Activated CD8-positive, alpha-beta T cell treated with anti-CD3 and anti-CD28 coated beads for 36 hours (primary cell): ENCODE measurements around the gene ANKRD33. TPM values are rescaled to one million over a fixed set of nuclear protein-coding genes. Genes with fewer than 3 reads are reported as not detected.

Source experiments
- ATAC-seq: fragments of 200-7000 bp; cut with Tn5 transposase; one replicate; pipeline ENCODE4 v1.10.0; 2021; ENCODE audit warnings: mild to moderate bottlenecking, moderate library complexity
- CTCF ChIA-PET: fragments of 350-600 bp; sonication (Branson Sonifier 250); formaldehyde crosslinking; loops from one replicate; lab custom pipeline; 2021; ENCODE audit warnings: antibody characterized with exemption; lab: Charles Lee
- POLR2A ChIA-PET: fragments of 350-600 bp; sonication (Branson Sonifier 250); formaldehyde crosslinking; loops from one replicate; lab custom pipeline; 2021; ENCODE audit warnings: antibody characterized with exemption; lab: Charles Lee
- DNase-seq: peaks from one replicate; pipeline ENCODE4 v3.0.0-alpha.2; 2020
- H3K27ac Mint-ChIP-seq: one replicate; pipeline ENCODE4 v1.8.0; 2021; ENCODE audit warnings: mild to moderate bottlenecking, mixed read lengths
- H3K27me3 Mint-ChIP-seq: one replicate; pipeline ENCODE4 v1.8.0; 2021; ENCODE audit warnings: mixed read lengths
- H3K36me3 Mint-ChIP-seq: one replicate; pipeline ENCODE4 v1.8.0; 2021; ENCODE audit warnings: low read depth, mixed read lengths
- H3K4me1 Mint-ChIP-seq: one replicate; pipeline ENCODE4 v1.8.0; 2021; ENCODE audit warnings: low read depth, mixed read lengths
- H3K4me3 Mint-ChIP-seq: one replicate; pipeline ENCODE4 v1.8.0; 2021; ENCODE audit warnings: mild to moderate bottlenecking, moderate library complexity, mixed read lengths
- H3K9me3 Mint-ChIP-seq: one replicate; pipeline ENCODE4 v1.8.0; 2021; ENCODE audit warnings: mixed read lengths
- CTCF ChIP-seq: fragments of 200-600 bp; IDR thresholded peaks from one replicate; pipeline ENCODE4 v1.8.0; 2022; ENCODE audit warnings: antibody characterized with exemption, mild to moderate bottlenecking
- intact Hi-C: fragments of 100-400 bp; cut with micrococcal nuclease; formaldehyde crosslinking; loops from one replicate; pipeline ENCODE4 v1.10.0; 2022
- total RNA-seq, 2 experiments: library from RNA; stranded (reverse); gene quantifications; one replicate each; pipeline ENCODE4 v1.2.3, GENCODE V29; 2021

ANKRD33 gene
- total RNA-seq, 2 experiments from 2014 or later: not detected

- POLR2A ChIA-PET: no interaction called here
- peaks cover 1% of the 10 kb centered on the region for H3K36me3 Mint-ChIP-seq
- intact Hi-C loops: no loop called here
Measured at GRCh38 chr12:51941011-51941581, 53.2 kb downstream of the ANKRD33 start.

More at GRCh38 chr12:51941011-51941581, 53.2 kb downstream of the ANKRD33 start:
- DNase-seq (no peak), ATAC-seq (no peak)
- Mint-ChIP-seq H3K9me3 (peaks cover 11% of the 10 kb centered on the region), H3K4me1 (no peaks in the 10 kb centered on the region), H3K27ac (no peak overlapping the region), H3K27me3 (no peaks in the 10 kb centered on the region), H3K4me3 (no peak overlapping the region)
- CTCF ChIA-PET: interaction anchor here (0.9 kb wide), 1 partner anchor 9 kb away, joined by 3 read pairs; no protein-coding TSS in a partner anchor
- TF ChIP-seq CTCF: no peak

Other genes with a start within 250 kb of the ANKRD33 start
- gene FIGNL2, start 39.4 kb upstream of the ANKRD33 start, total RNA-seq: under 1 TPM; 0.40 to 0.43 TPM
- not detected for gene ACVRL1, start 19.4 kb downstream of the ANKRD33 start, total RNA-seq
- gene ACVR1B, start 63.6 kb downstream of the ANKRD33 start, total RNA-seq: 1 to 10 TPM; 7.5 to 8.6 TPM
- 10 to 100 TPM; 26.0 to 26.4 TPM for gene TAMALIN, start 118.8 kb downstream of the ANKRD33 start, total RNA-seq
- 100 to 1,000 TPM; 120 to 128 TPM for gene NR4A1, start 163.3 kb downstream of the ANKRD33 start, total RNA-seq
- gene ATG101, start 181.9 kb downstream of the ANKRD33 start, total RNA-seq: 10 to 100 TPM; 25.6 to 28.4 TPM
- gene SMIM41, start 191.6 kb downstream of the ANKRD33 start, total RNA-seq: not detected